ENCODE measurements around the gene FOXJ3. TPM values are rescaled to one million over a fixed set of nuclear protein-coding genes. Genes with fewer than 3 reads are reported as not detected.
A peak's percentile ranks its signal among the peaks of the same experiment; 100 is the strongest.

Gene FOXJ3
- total RNA-seq, 1 donor, result 38.0 TPM

DNA sequence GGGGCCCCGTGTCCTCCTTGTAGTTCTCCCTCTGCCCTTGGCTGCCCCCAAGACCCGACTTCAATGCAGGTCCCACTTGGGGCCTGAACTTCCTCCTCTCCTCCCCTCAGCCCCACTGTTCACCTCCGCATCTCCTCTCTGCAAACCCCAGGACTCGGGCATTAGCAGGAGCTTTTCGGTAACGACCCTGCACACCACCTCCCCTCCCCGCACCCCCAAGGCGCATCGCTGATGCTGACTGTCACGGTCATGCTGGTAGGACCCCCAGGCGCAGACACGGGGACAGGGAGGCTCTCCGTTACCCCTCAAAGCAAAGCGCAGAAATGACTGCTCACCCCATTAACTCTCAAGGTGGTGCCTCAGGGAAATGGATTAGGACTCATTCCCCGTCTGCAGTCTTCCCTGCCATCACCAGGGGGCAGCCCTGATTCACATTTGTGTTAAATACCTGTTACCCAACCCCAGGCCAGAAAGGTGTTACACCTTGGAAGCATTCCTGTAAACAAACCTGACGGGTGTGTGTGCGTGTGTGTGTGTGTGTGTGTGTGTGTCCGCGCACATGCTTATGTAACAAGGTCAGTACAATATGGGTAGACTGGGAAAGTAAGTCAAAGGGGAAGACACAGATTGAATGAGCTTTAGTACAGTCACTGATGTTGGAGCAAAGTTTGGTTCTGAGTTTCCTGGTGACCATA lies 188.3 kb downstream of the FOXJ3 start:
- DNase-seq (ENCODE audit: low read depth), result peak; percentile 55
- TF ChIP-seq CTCF (IDR thresholded peaks at IDR 0.05; ENCODE audit: insufficient read depth, low read length), result peak; percentile 90
- no peak overlapping the region for H3K4me3 ChIP-seq (ENCODE audit: low read depth, low read length)

GRCh38 chr1:42145764-42146625 lies 189.0 kb downstream of the FOXJ3 start:
- H3K4me3 ChIP-seq (ENCODE audit: low read depth, low read length), result no peak overlapping the region
- DNase-seq (ENCODE audit: low read depth), result no peak
- TF ChIP-seq CTCF (IDR thresholded peaks at IDR 0.05; ENCODE audit: insufficient read depth, low read length), result no peak

GRCh38 chr1:42145389-42145716 lies 189.7 kb downstream of the FOXJ3 start:
- TF ChIP-seq CTCF (IDR thresholded peaks at IDR 0.05; ENCODE audit: insufficient read depth, low read length), result no peak
- no peak overlapping the region for H3K4me3 ChIP-seq (ENCODE audit: low read depth, low read length)
- no peak for DNase-seq (ENCODE audit: low read depth)

- no peak for DNase-seq (ENCODE audit: low read depth)
- no peak overlapping the region for H3K4me3 ChIP-seq (ENCODE audit: low read depth, low read length)
- TF ChIP-seq CTCF (IDR thresholded peaks at IDR 0.05; ENCODE audit: insufficient read depth, low read length), result no peak
Observed at GRCh38 chr1:42144711-42145388, 190.2 kb downstream of the FOXJ3 start.

- no peak for TF ChIP-seq CTCF (IDR thresholded peaks at IDR 0.05; ENCODE audit: insufficient read depth, low read length)
- H3K4me3 ChIP-seq (ENCODE audit: low read depth, low read length), result no peak overlapping the region
- DNase-seq (ENCODE audit: low read depth), result no peak
Observed at GRCh38 chr1:42143896-42144710, 190.9 kb downstream of the FOXJ3 start.

All from fibroblast of the aortic adventitia (primary cell).